CD8-positive, alpha-beta memory T cell (primary cell): ENCODE results near the gene UBE4B. TPM values are rescaled to one million over a fixed set of nuclear protein-coding genes. Genes with fewer than 3 reads are reported as not detected.

Source experiments
- CTCF ChIA-PET: fragments of 350-600 bp; sonication (Branson Sonifier 250); formaldehyde crosslinking; loops from one replicate; lab custom pipeline; 2021; ENCODE audit warnings: antibody characterized with exemption; lab: Charles Lee
- POLR2A ChIA-PET: fragments of 350-600 bp; sonication (Branson Sonifier 250); formaldehyde crosslinking; loops from one replicate; lab custom pipeline; 2021; ENCODE audit warnings: antibody characterized with exemption; lab: Charles Lee
- DNase-seq, 5 donors: peaks; one replicate each; pipeline versions ENCODE4 v3.0.0 to v3.0.0-alpha.2; 2020 to 2022; ENCODE audit warnings: mixed read lengths in 1 of 5
- H3K27ac ChIP-seq: one replicate; pipeline ENCODE4 v1.7.0; 2013; ENCODE audit warnings: low read depth, mild to moderate bottlenecking, low read length, moderate library complexity
- H3K27me3 ChIP-seq: 2 replicates; pipeline ENCODE4 v1.7.0; 2013; ENCODE audit warnings: low read length, mild to moderate bottlenecking; ENCODE audit not compliant: insufficient read depth, poor library complexity, severe bottlenecking
- H3K36me3 ChIP-seq: 2 replicates; pipeline ENCODE4 v1.7.0; 2013; ENCODE audit warnings: mild to moderate bottlenecking, low read length, moderate library complexity; ENCODE audit not compliant: insufficient read depth
- H3K4me1 ChIP-seq: 2 replicates; pipeline ENCODE4 v1.7.0; 2013; ENCODE audit warnings: mild to moderate bottlenecking, low read length, moderate library complexity; ENCODE audit not compliant: insufficient read depth
- H3K4me3 ChIP-seq: 2 replicates; pipeline ENCODE4 v1.7.0; 2013; ENCODE audit warnings: mild to moderate bottlenecking, low read length
- H3K9me3 ChIP-seq: 2 replicates; pipeline ENCODE4 v1.7.0; 2013; ENCODE audit warnings: mild to moderate bottlenecking, low read length
- H3K27ac Mint-ChIP-seq, 8 donors: one replicate each; pipeline ENCODE4 v1.8.0; 2020 to 2021; ENCODE audit warnings: mixed read lengths in 8 of 8, mild to moderate bottlenecking in 6 of 8, inconsistent platforms in 3 of 8, moderate library complexity in 3 of 8
- H3K27me3 Mint-ChIP-seq, 2 donors: one replicate each; pipeline ENCODE4 v1.8.0; 2020 to 2021; ENCODE audit warnings: mixed read lengths in 2 of 2, mild to moderate bottlenecking in 1 of 2, moderate library complexity in 1 of 2
- H3K36me3 Mint-ChIP-seq, 3 donors: one replicate each; pipeline ENCODE4 v1.8.0; 2020 to 2021; ENCODE audit warnings: mixed read lengths in 3 of 3, inconsistent platforms in 1 of 3, mild to moderate bottlenecking in 1 of 3
- H3K4me1 Mint-ChIP-seq, 3 donors: one replicate each; pipeline ENCODE4 v1.8.0; 2020 to 2021; ENCODE audit warnings: mixed read lengths in 3 of 3, inconsistent platforms in 1 of 3, mild to moderate bottlenecking in 1 of 3
- H3K4me3 Mint-ChIP-seq, 7 donors: one replicate each; pipeline ENCODE4 v1.8.0; 2020 to 2021; ENCODE audit warnings: mixed read lengths in 7 of 7, mild to moderate bottlenecking in 6 of 7, moderate library complexity in 4 of 7, inconsistent platforms in 2 of 7
- H3K9me3 Mint-ChIP-seq, 5 donors: one replicate each; pipeline ENCODE4 v1.8.0; 2020 to 2022; ENCODE audit warnings: mixed read lengths in 5 of 5, mild to moderate bottlenecking in 3 of 5, moderate library complexity in 2 of 5, inconsistent platforms in 1 of 5
- polyA plus RNA-seq: library from polyadenylated mRNA; unstranded; fragments of 300-500 nt; fragmentation: Illumina TruSeq; gene quantifications from one replicate; pipeline ENCODE4 v1.2.3, GENCODE V29; 2021
- total RNA-seq, 2 experiments: library from RNA; stranded (reverse); gene quantifications; one replicate each; pipeline ENCODE4 v1.2.3, GENCODE V29; 2021

Gene UBE4B
- total RNA-seq (10 to 100 TPM; 35.7 to 40.6 TPM), polyA plus RNA-seq (13.7 TPM)

GRCh38 chr1:10032590-10033358 lies at the start of gene UBE4B:
UBE4B (plus strand) TSS chr1:10032958; CDS start chr1:10033671, 713 bp downstream.
- peaks cover 0 to 18% (median 0%) of the 10 kb centered on the region in 3 donors for H3K36me3 Mint-ChIP-seq

GRCh38 chr1:9984253-9984652 lies 48.5 kb upstream of the UBE4B start:
- no peak overlapping the region for H3K4me3 Mint-ChIP-seq
- DNase-seq, result no peak
- H3K27ac Mint-ChIP-seq, result no peak overlapping the region
- Histone ChIP-seq H3K27ac (no peak overlapping the region), H3K9me3 (no peaks in the 10 kb centered on the region), H3K27me3 (no peaks in the 10 kb centered on the region), H3K36me3 (peaks cover 4% of the 10 kb centered on the region), H3K4me3 (no peak overlapping the region), H3K4me1 (no peaks in the 10 kb centered on the region)
- H3K27me3 Mint-ChIP-seq, result no peaks in the 10 kb centered on the region
- CTCF ChIA-PET, result no interaction called here
- H3K36me3 Mint-ChIP-seq, result peaks cover 0 to 22% (median 6%) of the 10 kb centered on the region in 3 donors
- POLR2A ChIA-PET, result no interaction called here
- H3K4me1 Mint-ChIP-seq, result no peaks in the 10 kb centered on the region
- no peaks in the 10 kb centered on the region for H3K9me3 Mint-ChIP-seq

More at GRCh38 chr1:10032590-10033358, at the start of gene UBE4B:
- H3K4me3 Mint-ChIP-seq, result peak within 1 kb of the TSS; percentile 94 to 99 (median 95)
- ChIA-PET CTCF (interaction anchor here (0.7 to 0.8 kb wide), 2 partner anchors 83 to 122 kb away, joined by 3 read pairs; partner anchors contain the start of gene CTNNBIP1), POLR2A (interaction anchor here (0.6 kb wide), 1 partner anchor 1879 kb away, joined by 3 read pairs; no protein-coding TSS in a partner anchor)
- peak; percentile 98 to 100 (median 99) for DNase-seq
- H3K9me3 Mint-ChIP-seq, result no peaks in the 10 kb centered on the region
- H3K4me3 ChIP-seq, result peak within 1 kb of the TSS; percentile 97
- peaks cover 18% of the 10 kb centered on the region for H3K4me1 ChIP-seq
- no peaks in the 10 kb centered on the region for H3K36me3 ChIP-seq
- H3K27ac Mint-ChIP-seq, result peak within 1 kb of the TSS; percentile 87 to 99 (median 95)
- H3K27me3 ChIP-seq, result no peaks in the 10 kb centered on the region
- no peaks in the 10 kb centered on the region for H3K9me3 ChIP-seq
- peak within 1 kb of the TSS; percentile 96 for H3K27ac ChIP-seq
- no peaks in the 10 kb centered on the region for H3K27me3 Mint-ChIP-seq
- peaks cover 23 to 31% (median 30%) of the 10 kb centered on the region in 3 donors for H3K4me1 Mint-ChIP-seq

GRCh38 chr1:9985001-9985400 lies 47.8 kb upstream of the UBE4B start:
- POLR2A ChIA-PET, result no interaction called here
- H3K27ac ChIP-seq, result no peak overlapping the region
- H3K27ac Mint-ChIP-seq, result peak overlapping the region in 1 of 8 donors; percentile 8
- H3K9me3 ChIP-seq, result no peaks in the 10 kb centered on the region
- H3K9me3 Mint-ChIP-seq, result no peaks in the 10 kb centered on the region
- H3K27me3 ChIP-seq, result no peaks in the 10 kb centered on the region
- peaks cover 0 to 22% (median 6%) of the 10 kb centered on the region in 3 donors for H3K36me3 Mint-ChIP-seq
- no peak overlapping the region for H3K4me3 ChIP-seq
- peaks cover 4% of the 10 kb centered on the region for H3K36me3 ChIP-seq
- no peak for DNase-seq
- no peaks in the 10 kb centered on the region for H3K27me3 Mint-ChIP-seq
- H3K4me1 Mint-ChIP-seq, result no peaks in the 10 kb centered on the region
- no peaks in the 10 kb centered on the region for H3K4me1 ChIP-seq
- CTCF ChIA-PET, result no interaction called here
- H3K4me3 Mint-ChIP-seq, result no peak overlapping the region

GRCh38 chr1:9989773-9990172 lies 43.0 kb upstream of the UBE4B start:
- peaks cover 0 to 1% (median 0%) of the 10 kb centered on the region in 3 donors for H3K36me3 Mint-ChIP-seq
- no peak for DNase-seq
- Histone ChIP-seq H3K27ac (no peak overlapping the region), H3K4me1 (no peaks in the 10 kb centered on the region), H3K36me3 (no peaks in the 10 kb centered on the region), H3K27me3 (no peaks in the 10 kb centered on the region), H3K9me3 (no peaks in the 10 kb centered on the region), H3K4me3 (no peak overlapping the region)
- peaks cover 8 to 11% of the 10 kb centered on the region in 2 donors for H3K27me3 Mint-ChIP-seq
- POLR2A ChIA-PET, result no interaction called here
- no peak overlapping the region for H3K4me3 Mint-ChIP-seq
- CTCF ChIA-PET, result no interaction called here
- H3K27ac Mint-ChIP-seq, result no peak overlapping the region
- H3K9me3 Mint-ChIP-seq, result peaks cover 0 to 2% (median 0%) of the 10 kb centered on the region in 5 donors
- H3K4me1 Mint-ChIP-seq, result no peaks in the 10 kb centered on the region

GRCh38 chr1:9990944-9991343 lies 41.8 kb upstream of the UBE4B start:
- POLR2A ChIA-PET, result no interaction called here
- H3K4me1 Mint-ChIP-seq, result no peaks in the 10 kb centered on the region

GRCh38 chr1:9992910-9993309 lies 39.8 kb upstream of the UBE4B start:
- Mint-ChIP-seq H3K27me3 (peaks cover 18 to 19% of the 10 kb centered on the region in 2 donors), H3K27ac (no peak overlapping the region), H3K9me3 (peaks cover 0 to 2% (median 0%) of the 10 kb centered on the region in 5 donors), H3K4me1 (peaks cover 5 to 7% (median 6%) of the 10 kb centered on the region in 3 donors), H3K4me3 (no peak overlapping the region), H3K36me3 (peaks cover 0 to 4% (median 0%) of the 10 kb centered on the region in 3 donors)
- Histone ChIP-seq H3K4me1 (peaks cover 5% of the 10 kb centered on the region), H3K9me3 (no peaks in the 10 kb centered on the region), H3K27ac (no peak overlapping the region), H3K4me3 (no peak overlapping the region), H3K27me3 (peaks cover 7% of the 10 kb centered on the region), H3K36me3 (no peaks in the 10 kb centered on the region)
- ChIA-PET POLR2A (no interaction called here), CTCF (interaction anchor here (0.8 kb wide), 1 partner anchor 42 kb away, joined by 3 read pairs; no protein-coding TSS in a partner anchor)
- no peak for DNase-seq

More at GRCh38 chr1:9990944-9991343, 41.8 kb upstream of the UBE4B start:
- Histone ChIP-seq H3K36me3 (no peaks in the 10 kb centered on the region), H3K9me3 (no peaks in the 10 kb centered on the region), H3K27me3 (no peaks in the 10 kb centered on the region), H3K4me3 (no peak overlapping the region), H3K27ac (no peak overlapping the region), H3K4me1 (no peaks in the 10 kb centered on the region)
- peaks cover 0 to under 1% (median 0%) of the 10 kb centered on the region in 3 donors for H3K36me3 Mint-ChIP-seq
- H3K27me3 Mint-ChIP-seq, result peaks cover 8 to 11% of the 10 kb centered on the region in 2 donors
- no peak overlapping the region for H3K4me3 Mint-ChIP-seq
- CTCF ChIA-PET, result interaction anchor here (1.6 kb wide), 1 partner anchor 364 kb away, joined by 3 read pairs; no protein-coding TSS in a partner anchor
- H3K27ac Mint-ChIP-seq, result no peak overlapping the region
- H3K9me3 Mint-ChIP-seq, result peaks cover 0 to 2% (median 0%) of the 10 kb centered on the region in 5 donors
- no peak for DNase-seq

GRCh38 chr1:9993561-9994075 lies 39.1 kb upstream of the UBE4B start:
- ChIA-PET POLR2A (interaction anchor here (0.6 kb wide), 1 partner anchor 37 kb away, joined by 4 read pairs; no protein-coding TSS in a partner anchor), CTCF (interaction anchor here (0.8 kb wide), 1 partner anchor 43 kb away, joined by 3 read pairs; no protein-coding TSS in a partner anchor)
- H3K36me3 ChIP-seq, result no peaks in the 10 kb centered on the region
- Mint-ChIP-seq H3K36me3 (peaks cover 0 to 4% (median 0%) of the 10 kb centered on the region in 3 donors), H3K27me3 (peaks cover 25% of the 10 kb centered on the region in 2 donors), H3K27ac (peak overlapping the region in 1 of 8 donors; percentile 10), H3K9me3 (peaks cover 0 to 2% (median 2%) of the 10 kb centered on the region in 5 donors), H3K4me3 (no peak overlapping the region), H3K4me1 (peaks cover 6 to 11% (median 8%) of the 10 kb centered on the region in 3 donors)
- H3K4me1 ChIP-seq, result peaks cover 5% of the 10 kb centered on the region
- no peak for DNase-seq
- peaks cover 9% of the 10 kb centered on the region for H3K27me3 ChIP-seq
- H3K4me3 ChIP-seq, result no peak overlapping the region
- H3K27ac ChIP-seq, result no peak overlapping the region
- no peaks in the 10 kb centered on the region for H3K9me3 ChIP-seq
